ENCODE data around the gene CINP.
"Not testable (repeated sequence)": the region's sequence is repeated elsewhere in the genome, so short reads cannot be mapped to it uniquely, and the experiment has no call there.

CINP gene

DNA sequence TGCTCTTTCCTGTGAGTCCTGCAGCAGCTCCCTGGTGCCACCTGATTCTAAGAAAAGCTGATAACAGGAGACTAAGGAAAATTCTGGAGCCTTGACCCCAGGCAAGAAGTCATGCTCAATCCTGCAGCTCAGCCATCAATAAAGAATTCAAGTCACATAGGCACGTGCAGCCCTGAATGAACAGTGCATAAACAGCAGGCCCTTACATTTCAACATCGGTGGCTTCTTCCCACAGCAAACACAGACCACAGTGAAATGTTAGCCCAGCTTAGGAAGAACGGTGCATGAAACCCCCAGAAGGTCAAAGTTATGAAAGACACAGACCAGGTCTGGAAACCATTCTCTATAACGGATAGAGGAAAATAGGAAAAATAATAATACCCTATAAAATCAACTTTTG lies 10.5 kb downstream of the CINP start:
- no peak for DNase-seq

DNA sequence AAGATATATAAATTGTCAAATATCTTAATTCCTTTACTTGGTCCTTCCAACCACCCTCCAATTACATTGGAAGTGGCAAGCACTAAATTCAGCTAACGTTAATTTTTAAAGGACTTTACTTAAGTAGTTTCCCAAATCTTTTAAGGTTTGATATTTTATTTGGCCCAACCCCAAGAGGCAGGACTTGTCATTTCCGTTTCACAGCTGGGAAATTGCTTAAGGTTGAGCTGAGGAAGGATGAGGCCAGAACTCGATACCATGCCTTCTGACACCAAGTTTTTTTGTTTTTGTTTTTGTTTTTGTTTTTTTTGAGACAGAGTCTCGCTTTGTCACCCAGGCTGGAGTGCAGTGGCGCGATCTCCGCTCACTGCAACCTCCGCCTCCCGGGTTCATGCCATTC lies 11.1 kb downstream of the CINP start:
- DNase-seq: peak; percentile 37

DNA sequence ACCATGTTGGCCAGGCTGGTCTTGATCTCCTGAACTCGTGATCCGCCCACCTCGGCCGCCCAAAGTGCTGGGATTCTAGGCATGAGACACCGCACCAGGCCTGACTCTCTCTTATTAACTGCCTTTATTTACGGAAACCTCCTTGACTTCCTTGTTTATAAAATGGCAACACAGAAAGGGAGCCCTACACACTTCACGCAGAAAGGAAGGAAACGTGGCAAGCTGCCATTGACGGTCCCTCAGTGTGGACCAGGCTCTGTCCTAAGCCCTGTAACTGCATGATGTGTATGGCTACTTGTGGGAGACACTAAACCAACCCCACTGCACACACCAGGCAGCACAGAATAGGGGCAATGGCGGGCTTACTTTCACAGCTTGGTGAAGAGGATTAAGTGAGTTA lies 11.7 kb downstream of the CINP start:
- DNase-seq: no peak

DNA sequence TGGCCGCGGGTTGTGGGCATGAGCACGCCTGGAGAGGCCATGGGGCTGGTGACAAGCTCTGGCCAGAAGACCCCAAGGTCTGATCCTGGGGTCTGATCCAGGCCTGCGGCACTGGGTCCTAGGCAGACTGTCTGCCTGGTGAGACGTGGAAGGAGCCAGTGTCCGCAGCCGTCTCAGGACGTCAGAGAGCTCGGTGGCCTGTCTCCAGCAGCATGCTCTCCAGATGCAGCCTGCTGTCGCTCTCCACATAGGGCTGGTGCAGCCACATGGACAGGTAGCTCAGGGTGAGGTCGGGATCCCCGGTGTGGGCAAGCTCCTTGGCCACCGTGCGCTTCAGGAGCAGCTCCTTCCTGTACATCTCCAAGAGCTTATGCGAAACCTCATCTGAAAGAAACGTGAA lies 14.3 kb downstream of the CINP start:
- DNase-seq: no peak

DNA sequence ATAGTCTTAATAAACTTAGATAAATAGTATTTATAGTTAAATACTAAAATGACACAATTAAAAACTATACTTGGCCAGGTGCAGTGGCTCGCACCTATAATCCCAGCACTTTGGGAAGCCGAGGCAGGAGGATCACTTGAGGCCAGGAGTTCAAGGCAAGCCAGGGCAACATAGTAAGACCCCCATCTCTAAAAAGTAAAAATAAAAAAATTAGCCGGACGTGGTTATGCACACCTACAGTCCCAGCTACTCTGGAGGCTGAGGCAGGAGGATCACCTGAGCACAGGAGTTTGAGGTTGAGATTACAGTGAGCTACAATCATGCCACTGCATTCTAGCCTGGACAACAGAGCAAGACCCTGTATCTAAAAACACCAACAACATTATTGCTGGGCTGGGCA lies 16.0 kb downstream of the CINP start:
- no peak for DNase-seq

DNA sequence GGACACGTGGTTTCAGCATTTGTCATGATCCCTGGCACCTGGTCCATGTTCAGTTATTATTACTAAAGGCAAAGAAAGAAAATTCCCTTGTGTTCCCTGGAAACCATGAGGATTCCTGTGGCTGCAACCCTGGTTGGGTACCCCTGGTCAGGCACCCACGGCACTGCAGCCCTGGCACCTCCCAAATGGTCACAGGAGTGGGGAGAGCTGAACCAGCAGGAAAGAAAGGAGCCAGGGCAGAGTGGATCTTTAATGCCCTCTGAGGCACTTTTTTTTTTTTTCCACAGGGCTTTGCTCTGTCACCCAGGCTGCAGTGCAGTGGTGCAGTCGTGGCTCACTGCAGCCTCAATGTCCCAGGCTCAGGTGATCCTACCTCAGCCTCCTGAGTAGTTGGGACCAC lies 17.5 kb downstream of the CINP start:
- DNase-seq: no peak

DNA sequence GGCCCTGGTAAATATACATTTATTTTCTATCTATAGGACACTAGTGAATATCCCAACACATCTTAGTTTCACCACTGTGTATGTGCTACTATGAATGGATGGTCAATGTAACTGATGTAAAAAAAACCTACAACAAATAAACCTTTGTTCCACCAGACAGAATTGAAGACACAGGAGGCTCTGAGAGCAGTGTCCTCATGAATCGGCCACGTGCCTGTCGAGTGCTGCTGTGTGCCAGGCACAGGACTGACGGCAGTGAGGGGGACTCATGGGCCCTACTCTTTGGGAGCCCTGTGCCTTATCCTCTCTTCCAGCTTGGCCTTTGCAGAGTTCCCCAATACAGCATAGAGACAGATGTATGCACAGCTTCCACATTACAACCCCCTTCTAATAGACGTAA lies 18.2 kb downstream of the CINP start:
- DNase-seq: no peak

DNA sequence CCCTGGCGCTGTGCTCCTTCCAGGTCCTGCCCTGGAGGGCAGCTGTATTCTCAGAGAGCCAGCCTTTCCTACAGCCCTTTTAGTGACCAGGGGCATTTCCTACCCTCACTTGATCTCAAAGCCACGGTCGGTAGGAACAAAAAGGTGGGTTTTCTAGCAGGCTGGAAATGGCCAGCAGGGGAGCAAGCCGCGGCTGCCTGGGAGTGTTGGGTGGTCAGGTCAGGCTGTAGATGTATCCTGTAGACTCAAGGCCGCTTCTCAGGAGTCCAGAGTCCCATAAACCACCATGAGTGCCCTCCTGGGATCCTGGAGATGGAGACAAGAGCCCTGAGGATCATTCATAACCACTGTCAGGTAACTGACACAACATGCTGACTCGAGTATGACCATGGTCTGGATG lies 18.6 kb downstream of the CINP start:
- no peak for DNase-seq

DNA sequence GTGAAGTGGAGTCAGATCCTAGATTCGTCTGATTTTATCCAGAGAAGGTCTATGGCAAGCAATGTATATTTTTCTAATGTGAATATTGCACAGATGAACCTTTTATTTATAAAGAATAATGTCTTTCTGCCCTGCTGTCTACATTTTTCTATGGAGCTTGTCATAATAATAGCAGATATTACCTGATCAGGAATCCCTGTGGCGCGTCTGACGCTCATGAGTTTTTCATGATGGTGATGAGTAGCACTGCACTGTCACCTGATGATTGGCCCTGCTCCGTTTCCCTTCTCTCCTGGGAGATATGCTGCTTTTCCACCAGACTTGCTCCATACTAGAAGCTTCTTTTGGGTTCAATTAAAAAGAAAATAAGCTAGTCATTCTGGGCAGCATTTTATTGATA lies 20.5 kb downstream of the CINP start:
- no peak for DNase-seq

DNA sequence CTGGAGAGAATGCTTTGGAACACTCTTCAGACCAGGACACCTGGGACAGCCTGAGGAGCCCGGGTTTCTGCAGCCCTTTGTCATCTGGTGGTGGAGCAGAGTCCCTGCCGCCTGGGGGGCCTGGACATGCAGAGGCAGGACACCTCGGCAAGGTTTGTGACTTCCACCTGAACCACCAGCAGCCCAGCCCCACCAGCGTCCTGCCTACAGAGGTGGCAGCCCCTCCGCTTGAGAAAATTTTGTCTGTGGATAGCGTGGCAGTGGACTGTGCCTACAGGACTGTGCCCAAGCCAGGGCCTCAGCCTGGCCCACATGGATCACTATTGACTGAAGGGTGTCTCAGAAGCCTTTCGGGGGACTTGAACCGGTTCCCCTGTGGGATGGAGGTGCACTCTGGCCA lies 21.1 kb downstream of the CINP start:
- no peak for DNase-seq

DNA sequence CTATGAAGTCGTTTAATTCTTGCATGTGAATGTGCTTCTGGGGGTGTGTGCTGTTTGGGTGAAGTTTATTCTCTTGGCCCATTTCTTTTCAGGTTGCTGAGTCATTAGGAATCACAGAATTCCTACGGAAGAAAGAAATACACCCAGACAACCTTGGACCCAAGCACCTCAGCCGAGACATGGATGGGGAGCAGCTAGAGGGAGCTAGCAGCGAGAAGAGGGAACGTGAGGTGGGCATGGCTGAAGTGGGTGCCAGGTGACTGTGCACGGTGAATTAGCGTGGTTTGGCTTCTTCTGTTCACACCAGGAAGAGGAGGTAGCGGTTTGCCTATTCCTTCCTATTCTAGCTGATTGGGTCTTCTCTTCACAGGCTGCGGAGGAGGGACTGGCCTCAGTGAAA lies 24.0 kb downstream of the CINP start:
- no peak for DNase-seq

DNA sequence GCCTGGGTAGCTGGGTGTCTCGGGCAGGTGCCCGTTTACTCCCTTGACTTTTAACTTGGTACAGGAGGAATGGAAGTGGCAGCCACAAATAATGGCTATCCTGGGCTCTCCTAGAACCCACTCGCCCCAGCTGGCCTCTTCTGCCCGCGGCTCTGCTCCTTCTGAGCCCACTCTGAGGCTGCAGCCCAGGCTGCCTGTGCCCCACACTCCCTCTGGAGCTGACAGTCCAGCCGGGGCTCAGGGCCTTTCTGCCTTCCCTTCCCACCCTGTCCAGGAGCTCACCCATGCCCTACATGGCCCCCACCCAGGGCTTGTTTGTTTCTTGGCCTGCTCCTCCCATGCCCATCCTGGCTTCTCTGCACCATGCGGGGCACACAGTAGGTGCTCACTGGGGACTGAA lies 27.5 kb downstream of the CINP start:
- no peak for DNase-seq

DNA sequence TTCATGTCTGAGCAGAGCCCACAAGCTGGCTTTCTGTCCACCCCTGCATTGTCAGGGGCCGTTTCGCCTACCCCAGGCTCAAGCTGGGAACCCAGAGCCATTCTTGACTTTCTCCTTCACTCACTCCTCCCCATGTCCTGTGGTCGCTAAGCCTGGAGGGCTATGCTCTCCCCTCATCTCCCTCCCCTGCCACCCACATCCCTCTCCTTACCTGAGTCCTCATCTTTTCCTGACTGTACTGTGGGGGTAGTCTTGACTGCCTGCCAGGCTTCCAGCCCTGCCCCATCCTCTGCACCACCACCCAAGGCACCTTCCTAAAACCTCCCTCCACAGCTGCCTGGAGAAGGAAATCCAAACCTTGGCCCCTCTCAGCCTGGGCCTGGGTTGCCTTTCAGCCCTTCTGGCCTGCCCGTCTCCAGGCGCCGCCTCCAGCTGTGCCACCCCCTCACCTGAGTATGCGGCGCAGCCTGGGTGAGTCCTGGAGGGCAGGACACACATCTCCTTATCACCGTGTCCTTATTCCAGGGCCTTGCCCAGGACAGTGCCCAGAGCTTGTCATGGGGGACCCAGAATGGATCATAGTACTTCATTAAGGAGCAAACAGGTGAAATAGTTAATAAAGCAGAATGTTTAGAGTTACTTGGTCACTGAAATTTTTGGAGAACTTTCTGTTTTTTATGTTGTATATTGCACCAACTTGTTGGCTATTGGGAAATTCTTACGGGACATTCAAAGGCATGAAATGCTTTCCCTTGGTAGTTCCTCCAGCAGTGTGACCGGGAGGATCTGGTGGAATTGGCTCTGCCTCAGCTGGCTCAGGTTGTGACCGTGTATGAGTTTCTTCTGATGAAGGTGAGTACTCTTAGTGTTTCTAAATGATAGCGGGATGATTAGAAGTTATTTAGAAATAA lies 28.6 kb downstream of the CINP start:
- peak; percentile 23 for DNase-seq

DNA sequence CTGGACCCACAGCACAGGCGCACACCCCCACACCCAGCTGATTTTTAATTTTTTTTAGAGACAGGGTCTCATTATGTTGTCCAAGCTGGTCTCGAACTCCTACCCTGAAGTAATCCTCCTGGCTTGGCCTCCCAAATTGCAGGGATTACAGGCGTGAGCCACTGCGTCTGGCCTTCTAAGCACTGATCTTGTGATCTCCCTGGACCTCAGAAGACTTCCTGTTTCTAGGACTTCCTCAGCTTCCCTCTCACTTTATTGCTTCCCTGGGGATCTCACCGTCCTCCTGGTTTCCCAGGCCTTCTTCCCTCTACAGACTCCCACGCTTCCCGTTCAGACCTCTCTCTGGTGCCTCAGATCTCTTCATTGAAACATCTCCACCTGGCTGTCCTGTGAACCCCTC lies 29.3 kb downstream of the CINP start:
- peak; percentile 56 for DNase-seq

DNA sequence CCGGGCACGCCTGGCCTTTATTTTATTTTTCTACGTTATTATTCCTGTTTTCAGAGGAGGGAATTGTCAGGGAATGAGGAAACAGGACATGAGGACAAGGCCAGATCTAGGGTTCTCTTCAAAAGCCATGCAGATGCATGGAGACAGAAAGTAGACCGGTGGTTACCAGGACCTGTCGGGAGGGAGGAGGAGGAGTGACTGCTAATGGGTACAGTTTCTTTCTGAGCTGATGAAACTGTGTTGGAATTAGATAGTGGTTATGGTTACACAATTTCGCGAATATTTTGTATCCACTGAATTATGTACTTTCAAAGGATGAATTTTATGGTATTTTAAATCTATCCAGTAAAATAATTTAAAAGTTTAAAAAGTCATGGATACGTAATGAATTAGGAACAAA lies 31.9 kb downstream of the CINP start:
- no peak for DNase-seq

DNA sequence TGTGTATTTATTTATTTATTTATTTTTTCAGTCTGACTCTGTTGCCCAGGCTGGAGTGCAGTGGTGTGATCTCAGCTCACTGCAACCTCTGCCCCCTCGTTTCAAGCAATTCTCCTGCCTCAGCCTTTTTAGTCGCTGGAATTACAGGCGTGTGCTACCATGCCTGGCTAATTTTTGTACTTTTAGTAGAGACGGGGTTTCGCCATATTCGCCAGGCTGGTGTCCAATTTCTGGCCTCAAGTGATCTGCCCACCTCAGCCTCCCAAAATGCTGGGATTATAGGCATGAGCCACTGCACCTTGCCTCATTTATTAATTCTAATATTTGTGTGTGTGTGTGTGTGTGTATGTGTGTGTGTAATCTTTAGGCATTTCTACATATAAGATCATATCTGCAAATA lies 33.3 kb downstream of the CINP start:
- not testable (repeated sequence) for DNase-seq

DNA sequence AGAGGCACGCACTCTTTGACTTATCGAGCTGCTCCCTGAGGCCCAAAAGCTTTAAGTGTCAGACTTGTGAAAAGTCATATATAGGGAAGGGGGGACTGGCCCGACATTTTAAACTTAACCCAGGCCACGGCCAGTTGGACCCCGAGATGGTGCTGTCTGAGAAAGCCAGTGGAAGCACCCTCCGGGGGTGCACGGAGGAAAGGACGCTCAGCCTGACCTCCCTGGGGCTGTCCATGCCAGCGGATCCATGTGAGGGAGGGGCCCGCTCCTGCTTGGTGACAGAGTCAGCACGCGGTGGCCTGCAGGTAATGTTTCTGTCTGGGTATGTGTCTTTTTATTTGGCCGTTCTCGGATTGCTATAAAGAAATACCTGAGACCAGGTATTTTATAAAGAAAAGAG lies 36.1 kb downstream of the CINP start:
- DNase-seq: no peak

DNA sequence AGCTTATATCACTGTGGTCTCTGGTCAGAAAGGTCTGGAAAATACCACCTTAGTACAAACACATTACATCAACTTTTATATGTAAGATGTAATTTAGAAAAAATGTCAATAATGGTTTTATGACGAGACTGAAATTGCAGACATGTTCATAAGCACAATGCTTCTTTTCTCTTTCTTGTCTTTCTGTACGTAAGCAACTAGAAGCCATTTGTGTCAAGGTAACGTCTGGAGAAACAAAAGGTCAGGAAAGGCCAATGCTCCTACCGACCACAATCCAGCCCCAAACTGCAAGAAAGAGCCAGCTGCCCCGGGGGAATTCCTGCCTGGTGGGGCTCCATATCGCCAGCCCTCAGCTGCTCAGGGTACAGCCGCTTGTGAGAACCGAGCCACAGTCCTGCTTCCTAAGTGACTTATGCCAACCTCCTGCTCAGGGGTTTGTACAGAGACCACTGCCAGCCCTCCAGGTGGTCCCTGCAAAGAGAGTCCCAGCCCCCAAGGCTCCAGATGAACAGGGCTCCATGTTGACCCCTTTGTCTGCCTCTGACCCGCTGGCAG lies 36.8 kb downstream of the CINP start:
- DNase-seq: no peak

DNA sequence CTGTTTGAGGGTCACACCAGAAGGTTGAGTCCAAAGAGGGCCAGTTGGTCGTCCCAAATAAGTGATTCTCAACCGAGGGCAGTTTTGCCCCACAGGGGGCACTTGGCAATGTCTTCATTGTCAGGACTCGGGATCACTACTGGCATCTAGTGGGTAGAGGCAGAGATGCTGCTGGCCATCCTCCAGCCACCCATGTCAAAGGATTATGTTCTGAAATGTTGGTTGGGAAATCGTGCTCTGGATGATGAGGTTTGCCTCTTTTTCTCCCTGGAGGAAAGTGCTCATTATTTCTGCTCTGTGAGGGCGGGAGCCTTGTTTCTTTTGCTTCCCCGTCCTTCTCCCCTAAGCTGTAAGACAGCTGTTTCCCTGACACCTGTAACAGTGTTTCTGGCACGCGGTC lies 39.6 kb downstream of the CINP start:
- DNase-seq: peak; percentile 73

DNA sequence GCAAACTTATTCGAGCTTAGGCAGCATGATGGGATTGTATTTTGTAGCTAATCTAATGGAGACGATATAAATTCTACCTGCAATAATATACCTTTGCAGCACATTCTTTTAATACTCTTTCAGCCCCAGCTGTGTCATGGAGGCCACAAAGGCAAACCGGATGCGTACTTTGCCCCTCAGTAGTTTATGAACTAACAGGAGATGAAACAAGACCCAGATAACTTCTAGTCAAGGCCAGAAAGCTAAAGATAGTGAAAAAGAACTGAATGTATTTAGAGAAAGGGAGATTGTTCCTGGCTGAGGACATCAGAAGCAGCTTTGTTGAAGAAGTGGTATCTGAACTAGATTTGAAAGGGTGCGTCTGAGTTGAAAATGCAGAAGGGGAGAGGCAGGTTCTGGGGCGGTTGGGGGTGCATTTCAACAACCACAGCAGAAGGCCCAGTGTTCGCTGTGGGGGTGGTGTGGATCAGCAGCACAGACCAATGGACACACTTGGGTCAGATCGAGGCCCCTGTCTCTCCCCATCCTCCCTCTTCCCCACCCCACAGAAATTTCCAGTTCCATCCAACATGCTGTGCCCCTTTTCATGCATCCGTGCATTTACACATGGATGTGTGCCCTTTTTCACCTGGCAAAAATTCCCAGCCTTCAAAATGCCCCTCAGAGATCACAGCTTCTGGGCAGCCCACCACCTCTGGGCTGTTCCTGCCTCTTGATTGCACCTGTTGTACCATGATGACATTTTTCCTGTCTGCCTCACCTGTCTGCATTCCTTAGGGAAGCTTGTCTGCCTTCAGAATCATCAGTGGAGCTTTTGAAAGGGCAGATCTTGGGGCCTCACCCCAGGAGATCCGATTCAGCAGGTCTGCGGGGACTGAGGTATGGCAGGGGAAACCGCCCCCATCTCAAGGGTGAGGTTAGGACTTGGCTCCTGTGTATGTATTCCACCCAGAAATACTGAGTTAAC lies 41.0 kb downstream of the CINP start:
- DNase-seq: no peak

DNA sequence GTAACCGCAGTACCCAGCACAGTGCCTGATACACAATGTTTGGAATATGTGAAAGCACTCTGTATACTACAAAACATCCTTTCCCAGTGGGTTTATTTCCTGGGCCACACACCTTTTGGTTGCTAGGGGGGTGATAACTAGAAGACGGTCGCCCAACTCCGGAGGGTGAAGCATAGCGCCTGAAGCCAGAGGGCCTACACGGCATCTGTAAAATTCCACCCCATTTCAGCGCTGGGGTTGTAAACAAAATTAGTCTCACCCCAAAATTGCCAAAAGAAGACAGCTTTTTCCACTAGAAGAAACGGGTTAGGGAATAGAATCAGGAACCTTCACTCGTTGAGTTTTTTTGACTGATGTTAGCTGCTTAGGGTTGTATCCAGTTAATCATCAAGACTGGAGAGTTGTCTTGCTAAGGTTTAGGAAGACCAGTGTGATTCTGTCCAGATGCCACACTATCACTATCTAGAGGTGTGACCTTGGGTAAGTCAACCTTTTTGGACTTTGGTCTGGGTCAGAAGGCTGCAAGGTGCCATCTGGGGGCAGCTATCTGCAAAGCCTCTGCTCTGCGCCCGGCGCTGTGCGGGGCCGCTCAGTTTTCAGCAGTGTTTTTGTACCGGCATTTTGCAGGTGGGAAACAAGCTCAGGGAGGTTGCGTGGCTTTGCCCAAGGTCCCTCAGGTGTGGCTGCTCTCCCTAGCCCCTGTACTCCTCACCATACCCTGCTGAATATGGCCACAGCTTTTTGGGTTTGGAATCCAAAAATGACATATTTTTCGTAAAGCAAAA lies 41.8 kb downstream of the CINP start:
- no peak for DNase-seq

DNA sequence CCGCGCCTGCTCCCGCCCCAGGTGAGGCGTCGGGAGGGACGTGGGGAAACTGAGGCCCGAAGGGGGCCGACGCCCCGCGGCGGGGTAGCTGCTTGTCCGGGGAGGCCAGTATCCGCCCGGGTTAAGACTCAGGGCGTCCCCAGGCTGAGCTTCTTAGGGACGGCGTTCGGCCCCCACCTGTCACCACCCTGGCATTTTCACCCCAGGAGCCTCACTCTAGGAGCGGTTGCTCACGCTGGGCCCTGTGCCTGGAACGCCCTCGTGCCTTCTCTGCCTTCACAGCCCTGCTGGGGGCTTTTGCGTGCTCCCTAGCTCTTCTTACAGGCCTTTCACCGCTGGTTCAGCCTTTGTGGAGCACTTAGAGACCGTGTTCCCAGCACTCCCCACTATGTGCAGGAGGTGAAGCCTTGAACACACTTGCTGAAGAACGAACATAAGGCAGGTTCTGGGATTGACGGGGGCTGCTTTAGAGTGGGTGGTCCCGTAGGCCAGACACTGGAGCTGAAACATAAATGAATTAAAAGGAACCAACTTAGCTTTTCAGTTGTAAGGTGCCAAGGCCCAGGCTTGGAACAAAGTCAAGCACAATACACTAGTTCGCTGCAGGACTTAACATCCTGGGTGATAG lies 42.5 kb downstream of the CINP start:
- peak; percentile 24 for DNase-seq
